SW480 (cell line): ENCODE data around the gene SORCS2.

ENCODE experiments used
- DNase-seq: peaks from one replicate; pipeline ENCODE4 v3.0.0-alpha.2; 2016; ENCODE audit warnings: low spot score

The SORCS2 gene

GRCh38 chr4:7356667-7357310 lies 164.5 kb downstream of the SORCS2 start:
- DNase-seq, result no peak

- DNase-seq, result no peak
These were observed 165.0 kb downstream of the SORCS2 start for GRCh38 chr4:7357323-7357722.

DNA sequence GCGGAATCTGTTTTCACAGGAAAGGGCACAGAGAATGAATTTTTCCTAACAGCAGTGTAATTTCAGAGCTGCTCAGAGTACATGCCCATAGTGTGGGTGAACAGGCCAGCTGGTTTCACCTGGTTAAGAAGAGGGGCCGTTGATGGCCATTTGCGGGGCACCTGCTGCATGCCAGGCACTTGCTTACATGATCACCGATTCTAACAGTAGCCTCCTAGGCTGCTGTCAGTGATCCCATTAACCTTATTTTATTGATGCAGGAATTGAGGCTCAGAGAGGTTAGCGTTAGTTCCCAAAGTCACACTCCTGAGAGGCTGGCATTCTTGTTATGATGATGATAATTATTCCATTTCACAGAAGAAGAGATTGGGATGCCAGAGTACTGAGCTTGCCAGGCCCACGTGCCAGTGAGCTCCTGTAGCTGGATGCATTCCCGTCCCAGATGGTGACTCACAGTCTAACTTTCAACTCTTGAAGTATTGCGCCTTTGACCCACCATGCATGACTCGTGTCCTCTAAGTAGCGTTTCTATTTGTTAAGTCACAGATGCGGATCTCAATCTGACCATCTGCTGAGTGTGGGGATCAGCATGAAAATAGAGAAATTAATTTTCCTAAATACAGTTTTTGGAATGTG lies 165.9 kb downstream of the SORCS2 start:
- DNase-seq, result peak; percentile 53

DNA sequence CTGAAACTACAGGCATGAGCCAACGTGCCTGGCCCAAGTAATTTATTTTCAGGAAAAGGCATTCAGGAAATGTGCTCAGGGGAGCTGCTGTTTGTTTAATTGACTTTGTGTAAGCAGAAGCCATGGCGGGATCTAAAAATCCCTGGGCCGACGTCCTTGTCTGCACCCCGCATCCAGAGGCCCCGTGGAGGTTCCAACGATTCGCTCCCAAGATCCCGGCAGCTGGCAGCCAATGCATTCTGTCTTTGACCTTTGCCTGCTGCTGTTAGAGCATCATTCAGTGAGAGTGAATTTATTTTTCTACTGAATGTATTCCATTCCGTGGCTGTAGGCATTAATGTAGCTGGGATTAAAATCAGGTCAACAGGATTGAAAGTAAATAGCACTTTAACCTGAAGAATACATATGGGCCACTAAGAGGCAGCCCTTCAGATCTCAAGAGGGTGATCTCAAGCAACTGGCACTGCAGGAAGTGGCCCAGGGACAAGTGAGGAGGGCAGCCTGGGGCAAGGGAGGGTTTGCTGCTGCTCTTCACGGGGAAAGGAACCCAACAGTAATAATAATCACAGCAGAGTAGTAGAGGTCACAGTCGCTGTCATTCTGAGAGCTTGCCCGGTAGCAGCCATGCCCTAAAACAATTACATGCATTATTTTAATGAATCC lies 167.2 kb downstream of the SORCS2 start:
- DNase-seq, result no peak

DNA sequence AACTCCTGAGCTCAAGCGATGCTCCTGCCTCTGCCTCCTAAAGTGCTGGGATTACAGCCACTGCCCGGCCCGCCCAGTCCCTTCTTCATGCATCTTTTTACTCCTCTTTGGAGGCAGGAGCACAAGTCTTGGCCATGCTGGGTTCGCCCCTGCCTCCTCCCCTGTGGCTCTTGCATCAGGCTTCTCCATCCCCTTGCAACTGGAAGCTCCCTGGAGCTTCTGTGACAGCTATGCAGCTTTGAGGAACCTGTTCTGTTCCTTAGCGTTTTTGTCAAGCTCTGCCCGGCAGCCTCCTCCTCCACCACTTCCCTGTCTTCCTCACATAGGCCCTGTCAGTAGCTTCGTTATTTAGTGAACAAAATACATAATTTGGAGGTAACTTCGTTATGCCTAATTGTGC lies 168.5 kb downstream of the SORCS2 start:
- no peak for DNase-seq

- no peak for DNase-seq
These were observed 169.1 kb downstream of the SORCS2 start for GRCh38 chr4:7361280-7361895.

DNA sequence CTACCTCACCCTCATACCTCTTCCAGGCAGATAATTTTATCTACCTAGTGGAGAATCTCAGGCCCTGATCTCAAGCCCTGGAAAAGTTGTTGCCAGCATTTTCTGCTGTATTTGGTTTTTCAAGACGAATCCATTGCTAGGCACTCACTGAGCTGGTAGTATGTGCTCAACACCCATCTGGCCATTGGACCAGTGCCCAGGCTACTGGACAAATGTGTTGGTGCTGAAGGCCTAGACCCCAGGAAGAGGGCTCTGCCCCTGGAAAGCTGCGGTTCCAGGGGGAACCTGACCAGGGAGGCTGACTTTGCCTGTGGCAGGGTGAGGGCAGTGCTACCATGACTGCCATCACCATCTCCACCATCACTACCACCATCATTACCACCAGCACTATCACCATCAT lies 170.0 kb downstream of the SORCS2 start:
- no peak for DNase-seq

GRCh38 chr4:7362862-7363430 lies 170.6 kb downstream of the SORCS2 start:
- no peak for DNase-seq

DNA sequence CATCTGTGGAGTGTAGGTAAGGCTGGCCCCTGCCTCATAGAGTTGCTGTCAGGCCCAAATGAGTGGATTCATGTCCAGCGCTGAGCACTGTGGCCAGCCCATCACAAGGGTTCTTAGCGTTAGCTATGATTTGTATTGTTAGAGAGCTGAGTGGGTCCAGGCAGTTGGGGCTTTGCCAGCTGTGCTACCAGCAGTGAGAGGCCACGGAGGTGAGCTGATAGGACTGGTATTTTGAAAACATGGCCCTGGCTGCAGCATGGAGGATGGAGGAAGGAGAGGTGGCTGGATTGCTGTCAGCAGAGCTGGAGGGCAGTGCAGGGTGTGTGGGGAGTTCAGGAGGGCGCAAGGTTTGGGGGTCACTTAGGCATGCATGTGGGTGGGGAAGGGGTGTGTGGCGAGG lies 172.6 kb downstream of the SORCS2 start:
- no peak for DNase-seq

DNA sequence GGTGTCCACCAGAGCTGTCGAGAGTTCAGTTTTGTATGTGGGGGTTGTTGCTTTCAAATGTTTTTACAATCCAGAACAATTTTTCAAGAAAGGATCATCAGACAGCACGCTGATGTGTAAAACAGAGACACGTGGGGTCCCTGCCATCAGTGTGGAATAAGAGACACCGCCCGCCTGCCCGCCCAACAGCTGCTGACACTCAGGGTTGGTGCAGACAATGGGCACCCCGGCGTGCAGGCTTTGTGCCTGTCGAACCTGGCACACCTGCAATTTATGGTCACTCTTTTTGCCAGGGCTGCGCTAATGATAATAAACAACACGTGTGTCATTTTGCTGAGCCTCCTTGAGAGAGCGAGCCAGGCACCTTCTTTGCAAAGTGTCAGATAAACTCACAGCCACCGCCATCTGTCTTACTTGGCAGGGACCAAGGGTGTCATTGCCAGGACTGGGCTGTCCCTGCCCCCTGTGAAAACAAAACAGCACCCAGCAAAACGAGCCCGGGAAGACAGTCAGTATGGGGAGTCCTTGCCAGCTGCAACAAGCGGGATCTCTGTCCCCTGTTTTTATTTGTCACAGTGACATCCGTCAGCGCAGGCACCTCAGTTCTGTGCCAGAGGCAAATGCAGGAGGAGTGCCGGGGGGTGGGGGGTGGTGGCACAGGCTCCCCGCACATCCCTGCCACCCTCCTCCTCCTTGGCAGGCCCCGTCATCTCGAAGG lies 173.3 kb downstream of the SORCS2 start:
- no peak for DNase-seq

GRCh38 chr4:7366180-7366945 lies 174.0 kb downstream of the SORCS2 start:
- no peak for DNase-seq

GRCh38 chr4:7366954-7367353 lies 174.6 kb downstream of the SORCS2 start:
- no peak for DNase-seq

DNA sequence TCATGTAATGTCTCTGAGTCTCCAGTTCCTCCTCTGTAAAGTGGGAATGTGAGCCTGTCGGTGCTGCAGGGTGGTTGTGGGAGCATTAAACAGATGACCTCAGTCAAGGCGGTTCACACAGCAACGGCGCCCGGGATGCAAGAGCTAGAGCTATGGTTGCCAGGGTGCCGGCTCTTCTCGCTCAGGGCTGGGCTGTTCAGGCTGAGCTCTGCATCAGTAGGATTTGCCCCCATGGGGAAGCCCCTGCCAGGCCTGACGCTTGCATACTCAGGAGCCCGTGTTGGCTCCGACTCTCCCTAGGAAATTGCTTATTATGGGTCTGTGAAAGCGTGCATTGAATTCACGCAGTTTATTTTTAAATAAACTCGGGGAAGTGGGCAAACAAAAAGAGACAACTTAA lies 175.1 kb downstream of the SORCS2 start:
- no peak for DNase-seq

DNA sequence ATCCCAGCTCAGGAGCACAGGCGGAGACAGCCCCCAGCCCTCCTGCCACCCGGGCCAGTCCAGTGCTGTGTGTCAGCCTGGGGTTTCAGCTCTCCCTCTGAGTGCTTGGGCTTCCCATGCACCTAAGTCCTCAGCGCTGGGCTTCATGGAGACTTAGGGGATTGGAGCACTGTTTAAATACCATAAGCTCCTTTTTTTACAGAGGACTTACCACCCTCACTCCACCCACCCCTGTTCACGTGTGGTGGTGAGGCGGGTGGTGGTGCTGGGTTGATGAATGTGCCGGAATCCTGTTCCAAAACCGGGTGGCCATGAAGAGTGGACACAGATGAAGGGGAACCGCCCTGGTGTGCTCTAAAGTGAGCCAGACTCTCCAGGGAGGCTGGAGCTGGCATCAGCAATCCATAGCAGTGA lies 175.5 kb downstream of the SORCS2 start:
- DNase-seq, result no peak

GRCh38 chr4:7368296-7368695 lies 176.0 kb downstream of the SORCS2 start:
- DNase-seq, result no peak

GRCh38 chr4:7369511-7369910 lies 177.2 kb downstream of the SORCS2 start:
- DNase-seq, result no peak

DNA sequence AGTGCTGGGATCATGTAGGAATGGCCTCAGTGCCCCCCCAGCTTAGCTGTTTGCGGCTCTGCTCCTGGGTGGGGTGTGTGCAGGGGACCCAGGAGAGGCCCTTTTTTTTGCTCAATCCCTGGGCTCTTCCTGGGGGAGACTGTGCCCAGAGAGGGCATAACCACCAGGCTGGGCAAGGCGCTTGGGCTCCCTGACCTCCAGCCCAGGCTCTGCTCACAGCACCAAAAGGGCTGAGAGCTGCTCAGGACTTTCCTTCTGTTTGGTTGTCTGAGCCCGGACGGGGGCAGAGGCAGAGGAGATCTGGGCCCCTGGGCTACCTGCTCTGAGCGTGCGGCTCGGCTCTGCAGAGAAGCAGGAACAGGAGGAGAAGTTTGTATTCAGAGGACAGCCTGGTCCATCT lies 177.7 kb downstream of the SORCS2 start:
- no peak for DNase-seq

DNA sequence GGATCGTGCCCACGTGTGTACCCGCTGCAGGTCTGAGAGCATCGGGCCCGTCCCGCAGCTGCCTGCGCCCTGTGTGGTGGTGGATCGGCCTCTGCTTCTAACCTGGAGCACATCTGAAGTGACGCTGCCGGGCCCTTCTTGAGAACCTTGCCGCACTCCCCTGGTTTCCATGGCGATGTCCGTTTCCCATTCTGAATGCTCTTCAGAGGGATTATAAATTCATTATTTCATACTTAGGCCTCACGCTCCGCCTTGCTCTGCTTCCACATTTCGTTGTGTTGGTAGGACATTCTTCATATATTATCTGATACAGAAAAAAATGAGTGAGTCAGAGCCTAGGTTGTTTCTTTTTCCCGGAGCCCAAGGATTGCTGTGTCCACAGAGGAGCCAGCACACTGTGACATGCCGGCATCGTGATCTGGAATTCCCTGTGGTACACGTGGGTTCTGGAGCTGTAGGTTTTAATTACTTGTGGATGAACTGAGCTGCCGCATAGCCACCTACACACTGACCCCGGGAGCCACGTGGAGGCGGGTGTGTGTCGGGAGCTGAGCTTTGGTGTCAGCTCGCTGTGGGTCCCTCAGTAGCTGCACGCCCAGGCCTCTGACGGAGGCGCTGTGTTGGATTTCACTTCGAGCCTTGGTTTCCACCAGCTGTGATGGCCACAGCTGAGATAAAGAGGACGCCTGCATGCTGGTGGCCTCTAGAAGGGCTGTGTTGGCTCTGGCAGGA lies 179.0 kb downstream of the SORCS2 start:
- DNase-seq, result peak; percentile 7

GRCh38 chr4:7372673-7373072 lies 180.3 kb downstream of the SORCS2 start:
- no peak for DNase-seq

DNA sequence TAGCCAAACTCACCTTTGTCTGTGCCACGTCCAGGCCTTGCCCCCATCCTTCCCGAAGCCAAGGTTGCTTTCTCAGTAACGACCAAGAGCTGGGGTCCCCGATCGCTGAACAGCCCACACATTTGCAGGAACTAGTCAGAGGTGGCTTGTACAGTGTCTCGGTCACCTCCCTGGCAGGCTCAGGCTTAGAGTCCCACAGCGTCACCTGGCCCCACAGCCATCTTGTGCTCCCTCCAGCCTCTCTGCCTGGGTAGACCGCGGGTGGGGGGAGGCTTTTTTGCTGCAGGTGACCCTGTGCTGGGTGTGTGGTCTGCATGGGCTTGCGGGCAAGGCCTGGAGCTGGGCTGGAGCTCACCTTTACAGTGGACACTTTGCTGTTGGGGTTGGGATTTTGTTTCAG lies 182.2 kb downstream of the SORCS2 start:
- DNase-seq, result no peak

- no peak for DNase-seq
These were observed 183.1 kb downstream of the SORCS2 start for GRCh38 chr4:7375427-7375826.
